ENCODE measurements around the gene MRC1.

DNA sequence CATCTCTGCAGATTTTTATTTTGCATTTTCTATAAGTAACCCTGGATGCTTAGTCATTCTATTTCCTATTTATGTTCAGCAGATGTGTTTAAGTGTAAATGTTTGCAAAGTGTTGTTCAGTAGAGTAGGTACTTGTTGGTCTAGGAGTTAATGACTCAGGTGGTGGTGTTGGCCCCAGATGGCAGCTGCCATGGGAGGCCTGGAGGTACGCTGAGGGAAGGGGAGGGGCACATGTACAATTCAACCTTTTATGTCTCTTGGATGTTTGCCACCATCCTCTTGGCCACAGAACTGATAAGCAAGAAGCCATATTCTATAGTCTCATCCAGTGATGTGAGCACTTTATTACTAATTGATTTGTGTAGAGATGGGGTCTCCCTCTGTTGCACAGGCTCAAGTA lies 74.5 kb downstream of the MRC1 start:
- TF ChIP-seq CTCF (IDR thresholded peaks at IDR 0.05; ENCODE audit: insufficient read depth, low read depth, low read length) (no peak), EZH2 (IDR thresholded peaks at IDR 0.05; ENCODE audit: insufficient read depth, low read length) (no peak)
